GM18508 (cell line): ENCODE results near the gene CNTN4.

ENCODE experiments used
- ATAC-seq: cut with Tn5 transposase; IDR thresholded peaks from one replicate; pipeline ENCODE4 v1.9.1; 2021; ENCODE audit warnings: moderate number of reproducible peaks; ENCODE audit not compliant: insufficient read depth, unreplicated experiment

Gene CNTN4

GRCh38 chr3:2656806-2657777 is 558.4 kb downstream of the CNTN4 start:
- ATAC-seq, result no peak

DNA sequence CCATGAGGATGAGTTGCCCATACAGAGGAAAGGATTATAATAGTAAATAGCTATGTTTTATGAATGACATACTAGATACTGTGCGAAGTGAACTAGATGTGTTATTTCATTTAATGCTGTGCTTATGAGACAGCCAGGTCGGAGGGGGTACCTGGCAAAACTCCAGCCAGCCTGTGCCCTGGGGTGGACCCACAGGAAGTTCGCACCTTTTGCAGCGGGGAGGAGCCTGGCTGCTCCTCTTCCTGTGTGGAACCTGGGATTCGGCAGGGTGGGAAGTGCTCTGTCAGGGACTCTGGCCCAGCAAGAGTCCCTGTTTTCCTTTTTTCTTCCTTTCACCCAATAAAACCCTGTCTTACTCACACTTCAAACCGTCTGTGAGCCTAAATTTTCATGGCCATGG is 559.3 kb downstream of the CNTN4 start:
- no peak for ATAC-seq

- ATAC-seq, result no peak
Observed at GRCh38 chr3:2659896-2660295, 561.2 kb downstream of the CNTN4 start.

- no peak for ATAC-seq
Observed at GRCh38 chr3:2661078-2661477, 562.4 kb downstream of the CNTN4 start.

DNA sequence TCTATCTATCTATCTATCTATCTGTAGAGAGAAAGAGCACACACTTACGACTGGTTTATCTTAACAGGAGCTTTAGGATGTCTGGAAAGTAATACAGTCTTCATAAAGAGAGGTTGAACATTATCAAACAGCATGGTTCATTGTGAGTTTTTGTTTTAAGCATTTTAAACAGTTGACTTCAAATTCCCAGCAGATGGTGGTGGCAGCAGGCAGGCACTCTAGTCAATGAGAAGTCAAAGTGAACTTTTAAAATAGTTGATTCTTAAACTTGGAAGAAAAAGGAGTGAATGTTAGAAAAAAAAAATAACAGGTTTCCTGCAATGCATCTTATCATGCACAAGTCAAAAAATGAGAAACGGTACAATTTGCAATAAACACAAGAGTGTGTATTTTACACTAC is 578.8 kb downstream of the CNTN4 start:
- ATAC-seq, result no peak

DNA sequence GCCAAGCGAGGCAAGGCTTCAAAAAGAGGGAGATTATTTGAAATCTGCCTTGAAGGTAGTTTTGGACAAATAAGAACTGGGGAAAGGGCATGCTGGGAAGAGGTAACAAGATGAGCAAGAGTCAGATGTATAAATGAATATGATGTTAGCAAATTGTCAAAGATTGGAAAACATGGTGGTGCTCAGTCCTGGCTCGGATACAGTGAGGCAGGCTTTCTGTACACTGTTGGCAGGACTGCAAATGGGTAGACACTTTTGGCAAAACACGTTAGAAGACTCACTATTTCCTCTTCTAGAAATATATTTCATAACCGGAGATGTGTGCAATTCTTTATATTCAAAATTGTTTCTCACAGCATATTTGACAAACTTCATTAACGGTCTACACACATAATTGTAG is 581.6 kb downstream of the CNTN4 start:
- no peak for ATAC-seq

DNA sequence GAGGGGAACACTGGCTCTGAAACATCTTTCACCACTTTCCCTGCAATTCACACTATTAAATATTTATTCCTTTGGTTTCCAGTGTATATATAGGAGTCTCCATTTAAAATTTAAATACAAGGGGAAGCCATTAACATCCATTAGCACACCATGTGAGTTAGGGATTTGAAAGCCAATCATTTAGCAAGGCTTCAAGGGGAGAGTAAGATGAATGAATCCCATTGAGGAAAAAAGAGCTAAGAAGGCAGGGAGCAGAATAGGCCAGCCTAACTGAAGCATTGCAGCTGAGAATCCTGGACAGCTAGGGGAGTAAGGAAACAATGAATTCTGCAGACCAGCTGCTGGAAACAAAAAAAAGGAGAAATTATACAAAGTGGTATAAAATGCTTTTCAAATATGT is 585.4 kb downstream of the CNTN4 start:
- no peak for ATAC-seq

DNA sequence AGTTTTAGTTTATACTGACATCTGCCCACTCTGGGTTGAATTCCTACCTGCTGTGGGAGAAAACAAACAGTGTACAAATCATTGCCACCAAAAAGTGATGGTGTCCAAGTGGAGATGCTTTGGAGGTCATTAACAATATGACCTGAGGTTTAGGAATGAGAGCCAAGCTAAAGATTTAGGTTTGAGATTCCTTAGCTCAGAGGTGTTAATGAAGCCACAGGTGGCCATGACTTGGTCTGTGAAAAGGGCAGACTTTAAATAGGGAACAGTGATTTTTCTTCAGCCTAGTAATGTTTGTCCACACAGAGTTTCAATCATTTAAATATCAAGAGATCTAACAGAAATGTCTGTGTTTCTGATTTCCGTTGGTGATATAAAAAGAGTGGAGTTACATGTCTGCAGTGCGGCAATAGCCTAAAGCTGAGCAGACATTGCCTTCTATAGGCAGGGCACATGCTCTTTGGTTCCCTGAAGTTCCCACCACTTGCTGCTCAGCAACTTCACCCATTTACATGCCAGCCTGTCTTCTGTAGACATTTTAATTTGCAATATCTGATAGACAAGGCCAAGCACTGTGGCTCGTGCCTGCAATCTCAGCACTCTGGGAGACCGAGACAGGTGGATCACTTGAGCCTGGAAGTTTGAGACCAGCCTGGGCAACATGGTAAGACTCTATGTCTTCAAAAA is 588.3 kb downstream of the CNTN4 start:
- no peak for ATAC-seq

- ATAC-seq, result no peak
Observed at GRCh38 chr3:2697589-2697988, 598.9 kb downstream of the CNTN4 start.

- ATAC-seq, result no peak
Observed at GRCh38 chr3:2701471-2701870, 602.8 kb downstream of the CNTN4 start.

DNA sequence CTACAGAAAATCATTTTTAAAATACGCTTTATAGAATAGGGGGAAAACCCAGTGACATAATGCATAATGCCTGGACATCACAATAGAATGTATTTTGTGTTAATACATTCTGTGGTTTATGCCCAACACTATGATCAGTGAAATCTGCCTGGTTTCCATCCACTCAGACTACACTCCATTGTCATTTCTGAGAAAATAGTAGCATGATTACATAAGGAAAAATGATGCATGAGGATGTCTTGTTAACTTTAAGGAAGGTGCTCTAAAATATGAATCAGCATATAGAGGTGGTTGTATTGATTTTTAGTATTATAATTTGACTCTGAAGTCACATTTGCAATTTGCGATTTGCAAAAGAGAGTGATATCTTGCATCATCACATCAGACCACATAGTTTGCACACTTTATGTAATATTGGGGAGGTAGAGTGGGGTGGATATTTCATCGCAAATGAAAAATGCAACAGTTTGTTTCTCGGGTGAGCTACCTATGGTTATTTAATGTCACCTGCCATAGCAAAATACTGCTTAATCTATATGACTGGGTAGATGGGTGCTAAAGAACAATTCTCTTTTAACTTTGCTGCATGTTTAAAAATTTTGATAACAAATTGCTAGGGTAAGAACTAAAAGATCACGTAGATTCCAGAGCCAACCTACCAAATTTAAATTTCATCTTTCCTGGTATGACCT is 607.6 kb downstream of the CNTN4 start:
- ATAC-seq, result no peak

GRCh38 chr3:2706836-2707210 is 608.2 kb downstream of the CNTN4 start:
- ATAC-seq, result no peak

- ATAC-seq, result no peak
Observed at GRCh38 chr3:2711081-2711480, 612.4 kb downstream of the CNTN4 start.

DNA sequence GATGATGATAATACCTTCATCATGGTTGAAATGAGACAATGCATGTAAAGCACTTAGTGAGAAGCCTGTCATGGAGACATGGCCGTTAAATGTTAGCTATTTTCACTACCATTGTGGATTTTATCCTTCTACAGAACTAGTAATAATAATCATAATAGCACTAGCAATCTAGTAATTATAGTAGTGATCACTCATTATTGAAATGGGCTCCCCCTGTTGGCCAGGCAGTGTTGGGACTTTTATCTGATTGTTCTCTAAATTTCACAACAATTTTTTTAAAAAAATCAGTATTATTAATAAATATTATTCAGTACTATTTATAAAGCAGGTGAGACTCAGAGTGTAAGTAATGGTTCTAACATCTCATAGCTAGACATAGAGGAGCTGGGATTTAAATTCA is 615.3 kb downstream of the CNTN4 start:
- no peak for ATAC-seq

GRCh38 chr3:2714834-2715233 is 616.2 kb downstream of the CNTN4 start:
- ATAC-seq, result no peak

- ATAC-seq, result no peak
Observed at GRCh38 chr3:2727101-2727500, 628.4 kb downstream of the CNTN4 start.

DNA sequence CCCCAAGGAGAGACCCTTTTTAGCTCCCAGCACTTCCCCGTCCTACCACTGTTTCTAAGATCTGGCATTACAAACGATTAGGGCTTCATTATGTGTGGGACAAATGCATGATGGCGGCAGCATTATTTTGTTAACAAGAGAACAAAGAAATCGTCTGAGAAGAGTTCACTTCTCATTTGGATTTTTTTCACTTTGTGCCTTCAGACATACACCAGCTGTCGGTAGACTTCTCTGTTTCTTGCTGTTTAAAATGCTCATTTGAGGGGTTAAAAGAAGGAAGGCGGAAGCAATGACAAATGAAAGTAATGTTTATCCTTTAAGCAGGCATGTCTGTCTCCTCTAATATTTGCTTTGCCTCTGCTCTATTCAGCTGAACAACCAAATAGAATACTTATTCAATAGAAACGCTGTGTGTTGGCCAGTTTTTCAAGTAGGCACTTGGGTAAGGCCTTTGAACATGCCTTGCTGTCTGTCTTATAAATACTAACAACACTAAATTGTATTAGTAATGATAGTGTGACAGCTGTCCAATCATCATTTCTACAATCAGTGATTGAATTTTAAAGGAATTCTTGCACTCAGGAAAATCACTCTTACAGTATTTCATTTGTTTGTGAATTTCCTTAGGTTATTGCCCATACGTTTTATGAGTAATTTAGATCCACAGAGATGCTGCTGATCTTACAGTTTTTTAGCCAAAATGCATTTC is 629.1 kb downstream of the CNTN4 start:
- no peak for ATAC-seq

DNA sequence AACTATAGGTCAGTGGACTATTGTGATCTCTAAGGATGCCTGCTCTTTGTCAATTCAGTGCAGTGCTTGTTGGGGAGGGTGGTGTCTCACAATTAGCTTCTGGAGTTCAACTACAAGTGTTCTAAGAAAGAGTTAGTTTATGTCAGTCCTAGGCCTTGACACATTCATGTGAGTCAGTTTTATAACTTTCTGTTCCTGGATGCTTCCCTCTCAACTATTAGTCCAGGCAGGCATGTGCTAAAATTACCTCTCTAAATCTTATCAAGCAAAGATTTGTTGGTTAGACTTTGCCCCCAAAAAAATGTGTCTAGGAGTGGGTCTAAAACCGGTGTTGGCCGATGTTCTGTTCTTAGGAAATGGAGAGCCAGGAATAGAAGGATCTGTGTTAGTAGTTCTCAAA is 633.2 kb downstream of the CNTN4 start:
- ATAC-seq, result no peak

DNA sequence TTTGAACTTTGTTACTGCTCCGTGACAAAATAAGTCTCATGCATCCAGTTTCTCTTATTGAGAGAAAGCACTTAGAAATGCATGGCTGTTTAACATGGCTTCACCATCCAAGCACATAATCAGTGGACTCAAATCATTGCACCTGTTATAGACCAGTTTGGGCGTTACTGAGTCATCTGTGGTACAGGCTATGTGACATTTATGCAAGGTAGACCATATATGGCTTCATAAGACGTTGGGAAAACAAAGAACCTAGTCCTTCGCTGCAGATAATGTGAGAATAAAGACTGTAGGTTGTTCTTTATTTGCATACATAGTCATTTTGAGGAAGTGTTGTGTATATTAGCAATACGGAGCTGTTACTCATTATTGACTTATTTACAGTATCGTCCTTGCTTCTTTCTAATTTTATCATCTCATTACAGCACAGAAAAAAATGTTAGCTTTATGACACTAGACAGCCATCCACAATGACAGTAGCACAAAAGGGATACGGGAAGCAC is 636.8 kb downstream of the CNTN4 start:
- ATAC-seq, result no peak

- ATAC-seq, result no peak
Observed at GRCh38 chr3:2741516-2741915, 642.9 kb downstream of the CNTN4 start.
